IMR-90 (cell line): ENCODE measurements around the gene RBP2. TPM values are rescaled to one million over a fixed set of nuclear protein-coding genes. Genes with fewer than 3 reads are reported as not detected.

Source experiments
- ATAC-seq: fragments of 200-7000 bp; cut with Tn5 transposase; 2 replicates; pipeline ENCODE4 v1.9.1; 2020; ENCODE audit warnings: low read depth, mild to moderate bottlenecking, moderate library complexity
- BruUV-seq: library from RNA; stranded (reverse); fragments of 400-500 nt; replicated peaks from 2 replicates; lab custom pipeline; 2021; lab: Mats Ljungman, UMichigan
- CTCF ChIA-PET: fragments of 300-600 bp; formaldehyde crosslinking; extraction: SDS; loops from one replicate; lab custom pipeline; 2021; ENCODE audit warnings: antibody characterized with exemption; lab: Yijun Ruan, JAX
- POLR2A ChIA-PET: fragments of 300-600 bp; sonication (Branson Sonifier 250); formaldehyde crosslinking; loops from one replicate; lab custom pipeline; 2022; ENCODE audit warnings: antibody characterized with exemption; ENCODE audit not compliant: unreplicated experiment; lab: Charles Lee
- DNase-seq: peaks from one replicate; pipeline ENCODE4 v3.0.0; 2013
- H2AFZ ChIP-seq: replicated peaks from 2 replicates; pipeline ENCODE3; 2013; ENCODE audit warnings: low read length, mild to moderate bottlenecking; ENCODE audit not compliant: poor library complexity
- H2AK5ac ChIP-seq: 2 replicates; pipeline ENCODE4 v1.6.1; 2013; ENCODE audit warnings: low read depth, low read length, inconsistent platforms
- H2AK9ac ChIP-seq: replicated peaks from 2 replicates; pipeline ENCODE3; 2013; ENCODE audit warnings: mild to moderate bottlenecking, low read depth, low read length, moderate library complexity; ENCODE audit not compliant: poor library complexity
- H2BK120ac ChIP-seq: 2 replicates; pipeline ENCODE4 v1.6.1; 2013; ENCODE audit warnings: low read depth, low read length, inconsistent platforms
- H2BK15ac ChIP-seq: 3 replicates; pipeline ENCODE4 v1.6.1; 2013; ENCODE audit warnings: low read depth, low read length, inconsistent platforms
- H2BK20ac ChIP-seq: 2 replicates; pipeline ENCODE4 v1.6.1; 2013; ENCODE audit warnings: low read depth, mild to moderate bottlenecking, inconsistent platforms, low read length, moderate library complexity
- H2BK5ac ChIP-seq: 2 replicates; pipeline ENCODE4 v1.6.1; 2013; ENCODE audit warnings: mild to moderate bottlenecking, low read depth, low read length, inconsistent platforms; ENCODE audit not compliant: poor library complexity, severe bottlenecking
- H3K14ac ChIP-seq: replicated peaks from 2 replicates; pipeline ENCODE4 v1.6.1; 2013; ENCODE audit warnings: low read depth, low read length, inconsistent platforms
- H3K18ac ChIP-seq: 2 replicates; pipeline ENCODE4 v1.6.1; 2013; ENCODE audit warnings: low read depth, low read length, control low read depth
- H3K23ac ChIP-seq: 2 replicates; pipeline ENCODE4 v1.6.1; 2013; ENCODE audit warnings: low read depth, low read length, inconsistent platforms
- H3K27ac ChIP-seq: 2 replicates; pipeline ENCODE4 v1.5.1; 2013; ENCODE audit warnings: mild to moderate bottlenecking, control low read depth, low read length; ENCODE audit not compliant: insufficient read depth
- H3K27me3 ChIP-seq: 2 replicates; pipeline ENCODE4 v1.6.1; 2013; ENCODE audit warnings: low read length; ENCODE audit not compliant: control insufficient read depth, insufficient read depth
- H3K36me3 ChIP-seq: 2 replicates; pipeline ENCODE4 v1.6.1; 2013; ENCODE audit warnings: low read length, mixed read lengths; ENCODE audit not compliant: control insufficient read depth, insufficient read depth
- H3K4ac ChIP-seq: 2 replicates; pipeline ENCODE4 v1.6.1; 2013; ENCODE audit warnings: low read depth, low read length, inconsistent platforms
- H3K4me1 ChIP-seq: 2 replicates; pipeline ENCODE4 v1.6.1; 2013; ENCODE audit warnings: low read length, mixed read lengths; ENCODE audit not compliant: control insufficient read depth, insufficient read depth
- H3K4me2 ChIP-seq: 2 replicates; pipeline ENCODE4 v1.6.1; 2013; ENCODE audit warnings: low read depth, mild to moderate bottlenecking, control low read depth, low read length, moderate library complexity
- H3K4me3 ChIP-seq: 2 replicates; pipeline ENCODE4 v1.5.1; 2013; ENCODE audit warnings: low read depth, mild to moderate bottlenecking, control low read depth, low read length, moderate library complexity; ENCODE audit not compliant: insufficient read depth
- H3K56ac ChIP-seq: 2 replicates; pipeline ENCODE4 v1.6.1; 2013; ENCODE audit warnings: low read length, inconsistent platforms; ENCODE audit not compliant: insufficient read depth; ENCODE audit errors: extremely low read depth
- H3K79me1 ChIP-seq, 2 experiments: 2 replicates each; pipeline ENCODE4 v1.6.1; 2013; ENCODE audit warnings: low read length in 2 of 2, inconsistent platforms in 1 of 2, low read depth in 1 of 2
- H3K9ac ChIP-seq: 2 replicates; pipeline ENCODE4 v1.6.1; 2013; ENCODE audit warnings: low read depth, low read length, control low read depth
- H3K9me1 ChIP-seq: 2 replicates; pipeline ENCODE4 v1.6.1; 2013; ENCODE audit warnings: low read length, inconsistent platforms; ENCODE audit not compliant: insufficient read depth
- H3K9me3 ChIP-seq: 2 replicates; pipeline ENCODE4 v1.6.1; 2013; ENCODE audit warnings: low read length; ENCODE audit not compliant: control insufficient read depth, insufficient read depth
- H4K20me1 ChIP-seq: 2 replicates; pipeline ENCODE4 v1.6.1; 2013; ENCODE audit warnings: low read length, inconsistent platforms; ENCODE audit not compliant: insufficient read depth
- H4K5ac ChIP-seq: 2 replicates; pipeline ENCODE4 v1.6.1; 2013; ENCODE audit warnings: mild to moderate bottlenecking, low read depth, low read length, control low read depth
- H4K8ac ChIP-seq, 2 experiments: 2 replicates each; pipeline ENCODE4 v1.6.1; 2013; ENCODE audit warnings: low read depth in 2 of 2, low read length in 2 of 2, control low read depth in 1 of 2, inconsistent platforms in 1 of 2
- H4K91ac ChIP-seq: 2 replicates; pipeline ENCODE4 v1.6.1; 2013; ENCODE audit warnings: low read depth, low read length, inconsistent platforms; ENCODE audit not compliant: insufficient read depth
- BHLHE40 ChIP-seq: fragments of 150-350 bp; IDR thresholded peaks from 2 replicates; pipeline ENCODE4 v1.6.1; 2016; ENCODE audit warnings: mild to moderate bottlenecking, low read depth, low read length
- ELK1 ChIP-seq: fragments of 150-350 bp; IDR thresholded peaks from 2 replicates; pipeline ENCODE4 v1.6.1; 2016; ENCODE audit warnings: low read depth, mild to moderate bottlenecking, low read length, moderate library complexity, borderline replicate concordance
- MAFK ChIP-seq: IDR thresholded peaks from 2 replicates; pipeline ENCODE4 v1.6.1; 2012; ENCODE audit warnings: low read depth, low read length, improper control_type of control experiment
- MXI1 ChIP-seq: IDR thresholded peaks from 2 replicates; pipeline ENCODE4 v1.6.1; 2012; ENCODE audit warnings: low read depth, mild to moderate bottlenecking, low read length, moderate library complexity, borderline replicate concordance
- NFE2L2 ChIP-seq: fragments of 150-350 bp; IDR thresholded peaks from 2 replicates; pipeline ENCODE4 v1.6.1; 2016; ENCODE audit warnings: low read depth, mild to moderate bottlenecking, low read length
- POLR2A ChIP-seq: IDR thresholded peaks from 2 replicates; pipeline ENCODE4 v1.6.1; 2012; ENCODE audit warnings: mild to moderate bottlenecking, low read depth, low read length
- RFX5 ChIP-seq: IDR thresholded peaks from 2 replicates; pipeline ENCODE4 v1.8.0; 2012; ENCODE audit warnings: low read depth, mild to moderate bottlenecking, low read length, moderate library complexity
- SMC3 ChIP-seq: fragments of 150-350 bp; IDR thresholded peaks from 2 replicates; pipeline ENCODE4 v1.6.1; 2016; ENCODE audit warnings: low read depth, mild to moderate bottlenecking, antibody characterized with exemption, low read length, moderate library complexity
- WGBS, 2 experiments: methylation state at CpG; one replicate each; pipeline versions ENCODE4 v1.1.5 to v1.1.7; 2013; ENCODE audit warnings: missing lambda C conversion rate in 2 of 2; ENCODE audit not compliant: insufficient read length in 1 of 2; ENCODE audit errors: extremely low coverage in 2 of 2; 5-methylcytosine and 5-hydroxymethylcytosine counted together
- dilution Hi-C: fragments of 300-500 bp; cut with HindIII; formaldehyde crosslinking; loops from one replicate; pipeline ENCODE4 v1.14.3; 2018; ENCODE audit warnings: low sequenced_read_pairs; ENCODE audit not compliant: unreplicated experiment
- in situ Hi-C: fragments of 300-500 bp; cut with MboI; formaldehyde crosslinking; loops from 3 replicates; pipeline ENCODE4 v1.14.3; 2019; ENCODE audit warnings: low sequenced_read_pairs, inconsistent platforms, mixed read lengths
- intact Hi-C: fragments of 100-400 bp; cut with micrococcal nuclease; formaldehyde crosslinking; loops from 2 replicates; pipeline ENCODE4 v1.10.0; 2022
- polyA plus RNA-seq, 3 experiments: library from polyadenylated mRNA; depleted of rRNA; stranded (reverse); fragments of >200 nt; gene quantifications; 2 replicates each; pipeline ENCODE4 v1.2.3, GENCODE V29; 2012; ENCODE audit warnings: low replicate concordance in 1 of 3
- total RNA-seq: library from RNA; depleted of rRNA; stranded (reverse); fragments of >200 nt; gene quantifications from 2 replicates; pipeline ENCODE4 v1.2.3, GENCODE V29; 2012

Gene RBP2
- total and polyA plus RNA-seq, 2 of the 4 experiments (the other 2 are of a cell fraction): not detected

- no CpG with 5 or more reads among the region's 1 CpG for WGBS, 2 experiments
- no peaks in the 10 kb centered on the region for H3K9me1 ChIP-seq
- H3K18ac ChIP-seq: no peak overlapping the region
- intact Hi-C loops: no loop called here
- no peak overlapping the region for H4K91ac ChIP-seq
- no peak overlapping the region for H2BK120ac ChIP-seq
- H3K79me1 ChIP-seq: no peaks in the 10 kb centered on the region
- TF ChIP-seq POLR2A: no peak
- no peak for TF ChIP-seq ELK1
- TF ChIP-seq BHLHE40: no peak
- TF ChIP-seq NFE2L2: no peak
- no peak for TF ChIP-seq MXI1
- no peak for TF ChIP-seq MAFK
- no peak for TF ChIP-seq SMC3
- no peak for TF ChIP-seq RFX5
- H3K27ac ChIP-seq: no peak overlapping the region
- H4K5ac ChIP-seq: no peak overlapping the region
- no peak overlapping the region for H3K9ac ChIP-seq
- no peak overlapping the region for H2BK5ac ChIP-seq
- H3K14ac ChIP-seq: no peak overlapping the region
- H2AK9ac ChIP-seq: no peak overlapping the region
- dilution Hi-C loops: no loop called here
- H3K4me1 ChIP-seq: no peaks in the 10 kb centered on the region
- no peak overlapping the region for H3K4me2 ChIP-seq
- no peak overlapping the region for H3K4ac ChIP-seq
- ATAC-seq (no peak), DNase-seq (no peak)
- H4K20me1 ChIP-seq: no peaks in the 10 kb centered on the region
- H2AFZ ChIP-seq: no peak overlapping the region
- H3K27me3 ChIP-seq: no peaks in the 10 kb centered on the region
- H3K23ac ChIP-seq: no peak overlapping the region
- H3K9me3 ChIP-seq: no peaks in the 10 kb centered on the region
- no peak overlapping the region for H3K4me3 ChIP-seq
- no peaks in the 10 kb centered on the region for H3K36me3 ChIP-seq
- no peak overlapping the region for H2BK15ac ChIP-seq
- CTCF ChIA-PET: no interaction called here
- BruUV-seq: no TSS peak
- no peak overlapping the region for H4K8ac ChIP-seq
- no peak overlapping the region for H3K56ac ChIP-seq
- in situ Hi-C loops: no loop called here
- POLR2A ChIA-PET: no interaction called here
- no peak overlapping the region for H2BK20ac ChIP-seq
- H2AK5ac ChIP-seq: no peak overlapping the region
These were observed 47.4 kb upstream of the RBP2 start for GRCh38 chr3:139523718-139524117.
